GM18520 (cell line): ENCODE results near the gene KIF1C.
"Not testable (repeated sequence)": the region's sequence is repeated elsewhere in the genome, so short reads cannot be mapped to it uniquely, and the experiment has no call there.

Experiments
- ATAC-seq: cut with Tn5 transposase; IDR thresholded peaks from one replicate; pipeline ENCODE4 v1.9.1; 2021; ENCODE audit not compliant: unreplicated experiment

KIF1C gene

DNA sequence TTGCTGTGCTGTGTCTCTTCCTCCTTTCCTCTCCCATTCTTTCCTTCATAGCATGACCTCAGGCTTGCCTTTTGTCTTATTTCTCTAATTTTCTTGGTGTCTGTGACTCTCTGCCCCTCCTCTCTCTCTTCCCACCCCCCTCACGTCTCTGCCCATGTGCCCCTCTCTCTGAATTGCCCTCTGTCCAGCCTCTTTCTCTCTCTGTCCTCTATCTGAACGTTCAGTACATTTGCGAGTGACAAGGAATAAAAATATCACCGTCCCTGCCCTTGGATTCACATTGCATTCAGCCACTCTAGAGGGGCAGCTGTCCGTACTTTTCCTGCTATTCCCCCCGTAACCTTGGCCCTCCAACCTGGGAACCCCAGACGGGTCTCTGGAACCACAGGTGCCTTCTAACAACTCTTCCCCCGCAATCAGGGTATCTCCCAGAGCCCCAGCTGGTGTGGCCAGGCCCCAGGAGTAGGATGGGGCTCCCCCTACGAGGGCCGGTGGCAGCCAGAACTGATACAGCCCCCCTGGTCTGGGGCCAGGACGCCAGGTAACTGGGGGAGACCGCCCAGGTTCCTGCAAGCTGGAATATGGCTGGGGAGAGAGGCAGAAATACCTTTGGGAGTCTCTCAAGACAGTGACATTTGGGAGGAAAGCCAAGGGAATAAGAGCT lies 1.8 kb downstream of the KIF1C start:
- no peak for ATAC-seq

DNA sequence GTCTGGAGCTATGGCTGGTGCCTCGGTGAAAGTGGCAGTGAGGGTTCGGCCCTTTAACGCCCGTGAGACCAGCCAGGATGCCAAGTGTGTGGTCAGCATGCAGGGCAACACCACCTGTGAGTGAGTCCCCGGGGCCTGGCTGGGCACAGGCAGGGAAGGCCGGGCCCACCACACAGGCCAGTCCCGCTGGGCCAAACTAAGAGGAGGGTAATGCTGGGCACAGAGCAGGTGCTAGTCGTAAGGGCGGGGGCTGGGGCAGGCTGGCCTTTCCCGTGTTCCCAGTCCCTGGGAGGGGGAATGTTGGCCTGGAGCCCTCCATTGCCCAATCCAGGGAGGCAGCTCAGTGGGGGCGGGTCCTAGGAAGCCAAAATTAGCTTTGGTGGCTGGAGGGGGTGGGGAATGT lies 2.5 kb downstream of the KIF1C start:
- ATAC-seq: no peak

DNA sequence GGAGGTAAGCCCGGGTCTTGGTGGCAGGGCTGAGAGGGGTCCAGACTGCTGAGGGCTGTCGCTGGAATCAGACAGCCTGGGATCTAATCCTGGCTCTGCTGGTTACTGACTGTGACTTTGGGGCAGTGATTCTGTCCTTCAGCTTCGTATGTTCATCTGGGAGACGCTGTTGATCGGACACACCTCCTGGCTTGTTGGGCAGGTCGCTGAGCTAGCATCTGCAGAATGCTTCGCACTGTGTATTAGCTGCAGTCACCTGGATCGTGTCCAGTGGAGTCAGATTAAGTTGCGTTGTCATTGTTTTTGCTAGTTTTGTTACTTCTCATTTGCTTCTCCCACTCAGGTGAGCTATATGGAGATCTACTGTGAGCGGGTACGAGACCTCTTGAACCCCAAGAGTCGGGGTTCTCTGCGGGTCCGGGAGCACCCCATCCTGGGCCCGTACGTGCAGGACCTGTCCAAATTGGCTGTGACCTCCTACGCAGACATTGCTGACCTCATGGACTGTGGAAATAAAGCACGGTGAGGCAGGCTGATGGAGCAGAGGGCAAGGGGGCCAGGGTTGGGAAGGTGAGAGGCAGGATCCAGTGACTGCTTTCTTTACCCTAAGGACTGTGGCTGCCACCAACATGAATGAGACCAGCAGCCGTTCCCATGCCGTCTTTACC lies 4.5 kb downstream of the KIF1C start:
- ATAC-seq: no peak

DNA sequence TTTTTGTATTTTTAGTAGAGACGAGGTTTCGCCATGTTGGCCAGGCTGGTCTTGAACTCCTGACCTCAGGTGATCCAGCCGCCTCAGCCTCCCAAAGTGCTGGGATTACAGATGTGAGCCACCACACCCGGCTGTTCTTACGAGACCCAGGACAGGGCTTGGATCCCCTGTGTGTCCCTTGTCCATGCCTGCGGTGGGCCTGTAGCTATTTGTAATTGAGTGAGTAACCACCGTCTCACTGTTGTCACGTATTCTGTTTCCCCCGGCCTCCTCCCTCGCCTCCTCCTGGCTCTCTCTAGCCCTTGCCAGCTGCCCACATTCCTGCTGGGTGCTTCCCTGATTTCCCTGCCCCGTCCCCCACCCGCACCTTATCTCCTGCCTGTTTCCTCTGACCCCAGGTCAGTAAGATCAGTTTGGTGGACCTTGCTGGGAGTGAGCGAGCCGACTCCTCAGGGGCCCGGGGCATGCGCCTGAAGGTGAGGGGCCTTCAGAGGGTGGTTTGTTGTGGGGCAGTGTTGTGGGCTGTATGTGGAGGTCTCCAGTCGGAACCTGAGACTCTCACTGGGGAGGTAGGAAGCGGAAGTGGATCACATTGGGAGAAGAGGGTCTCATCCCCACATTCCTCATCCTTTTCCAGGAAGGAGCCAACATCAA lies 5.6 kb downstream of the KIF1C start:
- ATAC-seq: no peak

DNA sequence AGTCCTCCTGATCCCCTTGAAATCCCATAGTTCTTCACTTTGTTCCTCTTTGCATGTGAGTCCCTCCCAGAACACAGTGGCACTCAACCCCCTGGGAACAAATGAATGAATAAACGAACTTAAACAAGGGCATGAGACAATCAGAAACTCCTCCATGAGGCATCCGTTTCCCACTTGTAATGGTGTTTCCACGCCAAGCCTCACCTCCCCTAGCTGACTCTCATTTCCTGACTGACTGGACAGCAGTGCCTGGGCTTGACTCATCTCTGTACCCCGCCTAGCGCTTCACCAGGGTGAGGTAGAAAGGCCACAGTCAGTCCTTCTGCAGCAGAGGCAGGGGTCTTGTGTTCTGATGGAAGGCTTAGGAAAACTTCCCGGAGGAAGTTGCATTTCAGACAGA lies 14.2 kb downstream of the KIF1C start:
- no peak for ATAC-seq

DNA sequence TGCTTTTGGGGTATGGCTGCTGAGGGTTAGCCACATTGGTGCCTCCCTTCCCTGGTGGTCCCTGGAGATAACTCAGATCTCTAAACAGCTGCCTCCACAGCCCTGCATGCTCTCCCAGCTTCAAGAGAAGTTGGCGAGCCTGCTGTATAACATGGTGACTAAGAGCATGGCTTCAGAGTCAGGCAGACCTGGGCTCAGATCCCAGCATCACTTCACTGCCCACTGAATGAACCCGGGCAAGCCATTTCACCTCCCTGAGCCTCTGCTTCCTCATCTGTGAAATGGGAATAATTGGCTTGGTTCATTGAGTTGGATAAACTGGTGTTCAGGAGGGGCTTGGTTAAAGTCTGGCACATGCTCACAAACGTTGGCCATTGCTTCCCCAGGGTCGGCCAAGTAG lies 16.6 kb downstream of the KIF1C start:
- no peak for ATAC-seq

DNA sequence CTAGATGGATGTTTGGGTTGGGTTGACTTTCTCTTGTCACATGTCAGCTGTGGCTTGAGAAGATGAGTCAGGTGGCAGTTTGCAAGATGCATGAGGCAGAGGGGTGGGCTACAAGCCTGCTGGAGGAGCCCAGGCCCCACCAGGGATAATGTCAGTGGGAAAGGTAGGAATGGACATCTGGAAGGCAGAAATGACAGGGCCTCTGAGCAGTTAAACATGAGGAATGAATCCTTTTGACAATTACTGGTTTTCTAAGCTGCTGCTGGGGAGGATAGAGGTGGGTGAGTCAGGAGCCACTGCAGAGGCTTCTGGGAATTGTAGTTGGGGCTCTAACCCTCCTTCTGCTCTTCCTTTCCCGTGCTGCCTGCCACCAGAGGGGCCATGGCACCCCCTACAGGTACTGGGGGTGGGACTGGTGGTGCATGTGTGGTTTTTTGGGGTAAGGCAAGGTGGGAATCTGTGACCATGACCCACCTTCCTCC lies 21.8 kb downstream of the KIF1C start:
- ATAC-seq: no peak

DNA sequence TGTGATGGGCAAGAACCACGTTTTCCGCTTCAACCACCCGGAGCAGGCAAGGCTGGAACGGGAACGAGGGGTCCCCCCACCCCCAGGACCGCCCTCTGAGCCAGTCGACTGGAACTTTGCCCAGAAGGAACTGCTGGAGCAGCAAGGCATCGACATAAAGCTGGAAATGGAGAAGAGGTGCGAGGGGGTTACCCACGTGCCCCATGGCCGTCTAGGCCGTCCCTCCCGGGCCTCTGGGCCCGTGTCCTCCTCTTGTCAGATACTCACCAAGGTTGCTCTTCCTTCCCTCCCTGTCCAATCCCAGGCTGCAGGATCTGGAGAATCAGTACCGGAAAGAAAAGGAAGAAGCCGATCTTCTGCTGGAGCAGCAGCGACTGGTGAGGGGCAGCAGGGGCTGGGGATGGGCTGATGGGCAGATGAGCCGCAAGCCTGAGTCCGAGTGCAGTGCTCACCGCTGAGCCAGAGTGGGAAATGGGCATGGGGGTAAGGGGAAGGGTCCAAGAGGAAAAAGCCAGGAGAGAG lies 22.8 kb downstream of the KIF1C start:
- ATAC-seq: no peak

DNA sequence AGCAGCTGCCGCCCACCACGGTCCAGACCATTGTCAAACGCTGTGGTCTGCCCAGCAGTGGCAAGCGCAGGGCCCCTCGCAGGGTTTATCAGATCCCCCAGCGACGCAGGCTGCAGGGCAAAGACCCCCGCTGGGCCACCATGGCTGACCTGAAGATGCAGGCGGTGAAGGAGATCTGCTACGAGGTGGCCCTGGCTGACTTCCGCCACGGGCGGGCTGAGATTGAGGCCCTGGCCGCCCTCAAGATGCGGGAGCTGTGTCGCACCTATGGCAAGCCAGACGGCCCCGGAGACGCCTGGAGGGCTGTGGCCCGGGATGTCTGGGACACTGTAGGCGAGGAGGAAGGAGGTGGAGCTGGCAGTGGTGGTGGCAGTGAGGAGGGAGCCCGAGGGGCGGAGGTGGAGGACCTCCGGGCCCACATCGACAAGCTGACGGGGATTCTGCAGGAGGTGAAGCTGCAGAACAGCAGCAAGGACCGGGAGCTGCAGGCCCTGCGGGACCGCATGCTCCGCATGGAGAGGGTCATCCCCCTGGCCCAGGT lies 24.5 kb downstream of the KIF1C start:
- no peak for ATAC-seq

DNA sequence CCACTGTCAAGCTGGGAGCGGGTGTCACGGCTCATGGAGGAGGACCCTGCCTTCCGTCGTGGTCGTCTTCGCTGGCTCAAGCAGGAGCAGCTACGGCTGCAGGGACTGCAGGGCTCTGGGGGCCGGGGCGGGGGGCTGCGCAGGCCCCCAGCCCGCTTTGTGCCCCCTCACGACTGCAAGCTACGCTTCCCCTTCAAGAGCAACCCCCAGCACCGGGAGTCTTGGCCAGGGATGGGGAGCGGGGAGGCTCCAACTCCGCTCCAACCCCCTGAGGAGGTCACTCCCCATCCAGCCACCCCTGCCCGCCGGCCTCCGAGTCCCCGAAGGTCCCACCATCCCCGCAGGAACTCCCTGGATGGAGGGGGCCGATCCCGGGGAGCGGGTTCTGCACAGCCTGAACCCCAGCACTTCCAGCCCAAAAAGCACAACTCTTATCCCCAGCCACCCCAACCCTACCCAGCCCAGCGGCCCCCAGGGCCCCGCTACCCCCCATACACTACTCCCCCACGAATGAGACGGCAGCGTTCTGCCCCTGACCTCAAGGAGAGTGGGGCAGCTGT lies 25.9 kb downstream of the KIF1C start:
- no peak for ATAC-seq

DNA sequence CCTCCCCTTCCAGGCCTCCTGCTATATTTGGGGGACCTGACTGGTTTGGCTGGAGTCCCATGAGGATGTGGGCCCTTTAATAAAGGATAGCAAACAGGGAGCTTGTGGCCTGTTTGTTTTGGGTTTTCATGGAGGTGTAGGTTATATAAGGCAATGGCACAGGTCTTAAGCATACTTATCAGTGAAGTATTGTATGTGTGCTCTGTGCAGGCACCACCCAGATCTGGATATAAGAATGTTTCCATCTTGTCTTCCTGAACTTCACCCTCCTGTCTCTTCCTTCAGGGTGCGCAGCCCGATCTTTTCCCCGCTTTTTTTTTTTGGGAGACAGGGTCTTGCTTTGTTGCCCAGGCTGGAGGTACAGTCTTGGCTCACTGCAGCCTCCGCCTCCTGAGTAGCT lies 26.9 kb downstream of the KIF1C start:
- ATAC-seq: no peak

DNA sequence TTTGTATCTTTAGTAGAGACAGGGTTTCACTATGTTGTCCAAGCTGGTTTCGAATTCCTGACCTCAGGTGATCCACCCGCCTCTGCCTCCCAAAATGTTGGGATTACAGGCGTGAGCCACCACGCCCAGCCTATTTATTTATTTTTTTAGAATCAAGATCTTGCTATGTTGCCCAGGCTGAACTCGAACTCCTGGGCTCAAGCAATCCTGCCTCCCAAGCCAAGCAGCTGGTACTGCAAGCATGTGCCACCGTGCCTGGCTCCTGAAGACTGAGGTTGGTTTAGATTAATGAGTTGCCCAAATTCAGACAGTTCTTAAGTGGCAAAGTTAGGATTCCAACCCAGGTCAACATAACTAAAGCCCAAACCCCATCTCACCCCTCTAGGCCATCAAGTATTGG lies 29.5 kb downstream of the KIF1C start:
- ATAC-seq: no peak

DNA sequence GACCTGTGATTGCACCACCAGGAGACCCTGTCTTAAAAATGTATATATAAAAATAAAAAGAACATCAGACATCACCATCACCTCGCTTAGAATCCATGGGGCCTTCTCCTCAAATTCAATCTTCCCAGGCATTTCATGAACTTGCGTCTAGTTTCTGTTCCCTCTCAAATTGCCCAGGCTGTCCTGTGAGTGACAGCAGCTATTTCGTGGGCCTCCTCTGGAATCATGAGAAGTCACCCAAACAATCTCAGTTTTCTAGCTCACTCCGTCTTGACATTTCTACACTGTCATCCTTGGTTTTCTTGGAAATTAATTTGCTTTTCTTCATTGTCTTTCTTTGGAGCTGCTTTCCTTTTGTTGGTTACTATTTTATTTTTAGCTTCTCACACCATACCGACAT lies 30.2 kb downstream of the KIF1C start:
- ATAC-seq: no peak

DNA sequence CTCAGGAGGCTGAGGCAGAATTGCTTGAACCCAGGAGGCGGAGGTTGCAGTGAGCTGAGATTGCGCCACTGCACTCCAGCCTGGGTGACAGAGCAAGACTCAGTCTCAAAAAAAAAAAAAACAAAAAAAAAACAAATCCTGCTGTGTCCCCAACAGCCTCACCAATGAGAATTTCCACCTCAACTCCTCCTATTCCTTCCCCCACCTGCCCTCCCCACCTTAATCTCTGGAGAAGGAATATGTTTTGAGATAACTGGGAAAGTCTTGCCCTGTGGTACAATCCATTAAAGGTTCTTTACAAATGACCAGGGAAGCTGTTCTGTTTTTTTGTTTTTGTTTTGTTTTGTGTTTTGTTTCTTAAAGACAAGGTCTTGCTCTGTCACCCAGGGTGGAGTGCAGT lies 32.4 kb downstream of the KIF1C start:
- ATAC-seq: not testable (repeated sequence)

DNA sequence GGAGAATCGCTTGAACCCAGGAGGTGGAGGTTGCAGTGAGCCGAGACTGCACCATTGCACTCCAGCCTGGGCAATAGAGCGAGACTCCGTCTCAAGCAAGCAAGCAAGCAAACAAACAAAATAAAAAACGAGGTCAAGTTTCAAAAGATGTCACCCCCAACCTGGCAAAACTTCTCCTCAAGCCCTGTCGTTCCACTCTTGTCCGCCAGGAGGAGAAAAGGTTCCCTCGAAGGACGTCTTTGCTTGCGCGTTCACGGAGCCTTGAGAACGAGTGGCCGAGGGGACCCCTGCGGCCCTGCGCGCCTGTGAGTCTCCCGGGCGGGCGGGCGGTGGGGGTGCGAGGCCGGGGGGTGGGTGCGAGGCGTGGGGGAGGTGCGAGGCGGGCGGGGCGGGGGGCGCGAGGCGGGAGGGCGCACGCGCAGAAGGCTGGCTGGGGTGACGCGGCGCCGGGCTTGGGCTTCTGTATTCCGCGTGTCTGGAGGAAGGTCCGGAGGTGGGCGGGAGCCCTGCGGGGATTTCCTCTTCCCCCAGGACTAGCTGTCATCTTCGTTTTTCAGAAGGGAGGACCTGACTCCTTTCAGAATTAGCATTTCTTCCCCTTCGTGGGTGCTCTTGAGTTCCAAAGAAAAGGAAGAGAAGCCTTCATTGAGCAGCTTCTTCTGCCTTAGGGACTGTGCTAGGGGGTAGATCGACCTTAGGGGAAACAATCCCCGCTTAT lies 33.8 kb downstream of the KIF1C start:
- ATAC-seq: no peak

DNA sequence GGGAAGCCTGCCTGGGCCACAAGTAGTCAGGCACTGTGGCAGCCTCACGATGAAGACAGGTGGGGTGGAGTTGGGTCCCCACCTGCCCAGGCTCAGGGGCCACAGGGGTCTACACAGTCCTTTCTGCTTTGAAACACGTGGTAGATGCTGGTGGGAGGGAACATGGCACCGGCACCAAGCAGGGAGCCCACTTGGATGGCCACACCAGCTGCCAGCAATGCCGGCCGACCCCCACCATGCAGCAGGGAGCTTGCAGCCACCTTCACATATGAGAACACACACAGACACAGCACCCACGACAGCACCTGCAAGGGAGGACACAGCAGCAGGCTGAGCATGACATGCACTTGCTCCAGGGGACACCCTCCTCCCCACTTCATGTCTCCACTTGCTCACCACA lies 35.1 kb downstream of the KIF1C start:
- ATAC-seq: no peak

DNA sequence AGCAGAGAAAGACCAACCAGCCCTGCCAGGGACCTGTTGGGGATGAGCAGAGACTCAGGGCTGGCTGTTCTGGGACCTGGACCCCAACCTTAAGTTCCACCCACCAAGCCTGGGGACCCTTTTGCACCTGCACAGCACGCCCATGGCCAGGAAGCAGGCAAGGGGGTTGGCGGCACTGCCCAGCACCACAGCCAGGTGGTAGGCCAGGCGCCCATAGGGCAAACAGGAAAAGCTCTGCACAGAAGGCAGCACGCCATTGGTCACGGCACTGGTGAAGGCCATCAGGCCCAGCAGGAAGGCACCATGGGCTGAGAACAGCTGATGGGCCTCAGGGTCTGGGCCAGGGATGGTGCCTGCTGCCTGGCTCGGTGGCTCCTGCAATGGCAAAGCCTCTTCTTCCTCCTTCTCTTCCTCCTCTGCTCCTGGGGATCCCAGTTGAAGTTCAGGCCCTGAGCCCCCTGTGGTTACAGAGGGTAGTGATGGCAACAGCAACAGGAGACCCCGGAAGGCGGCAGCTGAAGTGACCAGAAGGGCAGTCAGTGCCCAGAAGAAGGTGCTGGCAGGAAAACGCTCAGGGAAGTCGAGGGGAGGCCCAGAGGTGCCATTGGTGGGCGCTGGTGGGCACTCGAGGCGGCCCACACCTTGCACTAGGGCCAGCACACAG lies 35.7 kb downstream of the KIF1C start:
- ATAC-seq: no peak

DNA sequence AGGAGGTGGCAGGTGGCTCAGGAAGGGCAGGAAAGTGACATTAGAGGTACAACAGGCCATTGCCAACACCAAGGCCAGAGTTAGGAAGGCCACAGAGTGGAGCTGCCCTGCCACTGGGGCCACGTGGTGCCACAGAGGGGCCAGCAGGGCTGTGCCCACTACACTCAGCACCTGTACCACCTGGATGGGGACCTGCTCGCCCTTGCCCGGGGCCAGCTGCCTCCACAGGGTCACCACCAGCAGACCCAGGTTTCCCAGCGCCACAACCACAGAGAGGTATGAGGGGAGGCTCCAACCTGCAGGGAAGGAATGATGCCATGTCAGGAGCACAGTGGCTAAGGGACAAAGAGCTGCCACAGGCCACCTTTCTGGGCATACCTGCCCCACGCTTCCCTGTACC lies 36.3 kb downstream of the KIF1C start:
- no peak for ATAC-seq

DNA sequence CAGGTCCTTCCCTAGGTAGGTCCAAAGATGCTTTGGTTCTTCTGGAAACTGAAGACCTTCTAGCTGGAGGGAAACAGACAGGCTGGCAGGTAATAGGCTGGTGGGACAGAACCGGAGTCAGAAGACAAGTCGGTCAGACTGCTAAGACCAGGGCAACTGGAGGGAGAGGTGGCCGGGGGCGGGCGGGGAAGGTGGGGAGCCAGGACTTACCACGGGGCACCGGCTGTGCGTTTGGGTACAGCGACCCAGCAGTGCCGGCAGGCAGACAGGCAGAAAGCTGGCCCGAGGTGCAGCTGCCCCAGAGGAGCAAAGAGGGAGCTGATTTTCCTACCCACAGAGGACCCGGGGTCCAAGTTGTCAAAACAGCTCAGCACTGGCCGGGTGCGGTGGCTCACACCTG lies 36.9 kb downstream of the KIF1C start:
- no peak for ATAC-seq

DNA sequence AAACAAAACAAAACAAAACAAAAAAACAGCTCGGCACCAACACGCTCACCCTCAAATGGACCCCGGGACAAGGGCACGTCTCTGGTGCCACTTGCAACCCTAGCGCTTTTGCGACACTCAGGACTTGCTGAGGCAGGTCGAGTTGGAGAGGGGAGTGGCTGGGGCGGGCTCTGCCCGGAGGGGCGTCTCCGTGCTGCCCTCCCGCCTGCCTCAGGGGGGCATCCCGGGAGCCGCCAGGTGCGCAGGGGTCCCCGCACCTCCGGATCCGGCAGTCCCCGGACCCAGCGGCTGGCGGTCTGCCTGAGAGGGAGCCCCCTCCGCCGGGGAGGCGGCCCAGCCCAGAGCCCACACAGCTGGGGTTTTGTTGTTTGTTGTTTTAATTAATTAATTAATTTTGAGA lies 37.6 kb downstream of the KIF1C start, which contains the start of gene SLC52A1:
SLC52A1 (minus strand) TSS at position 112 of the 400 bp plus-strand sequence. CDS start 820 bp downstream, outside the sequence.
- no peak for ATAC-seq
